Stimulated activated CD8-positive, alpha-beta memory T cell treated with anti-CD3 and anti-CD28 coated beads, Interleukin-2, amount 100 ng/mL, for 48 hours (primary cell): ENCODE data around the gene LRP1.

ENCODE experiments used
- DNase-seq, 2 donors: peaks; one replicate each; pipeline ENCODE4 v3.0.0-alpha.2; 2020; ENCODE audit warnings: low read depth in 2 of 2

The LRP1 gene

DNA sequence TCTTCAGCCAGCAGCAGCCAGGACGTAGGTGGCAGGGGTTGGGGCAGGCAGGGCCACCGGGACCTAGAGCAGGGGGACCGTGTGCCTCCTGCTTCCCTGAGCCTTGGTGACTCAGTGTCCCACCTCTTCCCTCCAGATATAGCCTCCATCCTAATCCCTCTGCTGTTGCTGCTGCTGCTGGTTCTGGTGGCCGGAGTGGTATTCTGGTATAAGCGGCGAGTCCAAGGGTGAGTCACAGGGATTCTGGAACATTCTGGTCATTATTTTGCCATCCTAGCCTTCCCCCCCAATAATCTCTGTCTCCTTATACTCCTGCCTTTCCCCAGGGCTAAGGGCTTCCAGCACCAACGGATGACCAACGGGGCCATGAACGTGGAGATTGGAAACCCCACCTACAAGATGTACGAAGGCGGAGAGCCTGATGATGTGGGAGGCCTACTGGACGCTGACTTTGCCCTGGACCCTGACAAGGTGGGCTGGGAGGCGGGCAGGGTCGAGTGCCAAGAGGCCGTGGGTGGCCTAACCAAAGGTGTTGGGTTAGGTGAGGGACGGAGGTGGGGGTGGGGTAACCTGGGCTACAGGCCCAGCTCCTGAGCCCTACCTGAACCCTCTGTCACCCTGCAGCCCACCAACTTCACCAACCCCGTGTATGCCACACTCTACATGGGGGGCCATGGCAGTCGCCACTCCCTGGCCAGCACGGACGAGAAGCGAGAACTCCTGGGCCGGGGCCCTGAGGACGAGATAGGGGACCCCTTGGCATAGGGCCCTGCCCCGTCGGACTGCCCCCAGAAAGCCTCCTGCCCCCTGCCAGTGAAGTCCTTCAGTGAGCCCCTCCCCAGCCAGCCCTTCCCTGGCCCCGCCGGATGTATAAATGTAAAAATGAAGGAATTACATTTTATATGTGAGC is 83.8 kb downstream of the LRP1 start:
- no peak for DNase-seq

- DNase-seq = no peak
Observed at GRCh38 chr12:57212701-57213057, 84.4 kb downstream of the LRP1 start.

- DNase-seq = peak; percentile 65 to 78
Observed at GRCh38 chr12:57213058-57213715, 84.9 kb downstream of the LRP1 start.

DNA sequence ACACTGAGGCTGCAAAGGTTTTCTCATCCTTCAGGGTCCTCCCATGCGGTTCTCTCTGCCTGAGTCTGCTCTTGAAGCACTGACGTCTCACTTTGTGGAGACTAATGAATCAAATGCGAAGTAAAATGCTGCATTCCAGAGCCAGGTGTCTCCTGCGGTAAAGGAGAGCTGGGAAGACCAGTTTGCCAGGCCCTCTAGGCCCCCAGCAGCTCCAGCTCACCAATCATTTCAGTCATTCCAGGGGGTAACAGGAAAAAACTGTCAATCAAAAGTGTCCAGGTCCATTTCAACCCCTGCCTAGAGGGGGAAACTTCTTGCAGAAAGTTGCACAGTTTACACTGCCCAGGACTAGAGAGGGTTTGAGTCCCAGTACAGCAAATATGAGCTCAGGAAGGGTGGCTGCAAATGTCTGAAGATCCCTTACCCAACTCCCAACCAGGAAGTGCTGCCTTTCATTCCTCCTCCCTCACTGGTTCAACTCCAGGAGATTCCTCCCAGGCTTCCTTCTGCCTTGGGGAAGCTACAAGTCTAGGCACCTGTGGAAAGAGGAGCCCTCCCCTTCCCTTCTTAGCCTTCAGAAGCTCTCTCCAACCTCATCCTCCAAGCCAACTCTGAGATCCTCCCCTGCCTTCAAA is 85.6 kb downstream of the LRP1 start:
- no peak for DNase-seq

GRCh38 chr12:57214398-57214781 is 86.1 kb downstream of the LRP1 start:
- DNase-seq = peak in 1 of 2 donors; percentile 60

DNA sequence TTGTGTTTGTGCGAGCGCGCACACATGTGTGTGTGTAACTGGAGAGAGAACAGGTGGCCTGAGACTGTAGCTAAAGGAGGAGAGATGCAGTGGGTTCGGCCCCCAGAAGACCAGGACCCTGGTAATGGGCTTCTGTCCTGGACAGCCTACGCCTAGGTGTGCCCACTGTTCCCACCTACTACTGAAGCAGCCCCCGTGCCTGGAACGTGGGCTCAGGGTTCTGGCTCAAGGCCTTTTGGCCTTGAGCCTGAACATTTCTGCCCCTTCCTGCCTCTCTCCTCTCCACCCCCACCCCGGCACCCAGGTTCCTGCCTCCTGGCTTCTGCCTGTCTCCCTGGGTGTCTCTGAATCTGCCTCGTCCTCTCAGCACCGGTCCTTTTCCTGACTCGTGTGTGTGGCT is 86.8 kb downstream of the LRP1 start:
- no peak for DNase-seq

DNA sequence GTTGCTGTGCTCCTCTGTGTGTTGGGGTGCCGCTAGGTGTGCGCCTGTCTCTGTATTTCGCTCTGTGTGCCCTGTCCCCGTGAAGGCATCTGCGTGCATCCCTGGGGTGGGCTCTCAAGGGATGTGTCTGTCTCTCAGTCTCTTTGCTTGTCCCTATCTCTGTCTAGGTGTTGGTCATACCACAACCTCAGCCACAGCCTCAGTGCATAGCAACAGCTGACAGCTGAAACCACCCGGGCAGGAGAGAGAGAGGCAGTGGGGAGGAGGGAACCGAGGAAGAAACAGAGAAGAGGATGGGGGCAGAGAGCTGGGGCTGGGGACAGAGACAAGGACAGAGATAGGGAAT is 87.4 kb downstream of the LRP1 start:
- no peak for DNase-seq

DNA sequence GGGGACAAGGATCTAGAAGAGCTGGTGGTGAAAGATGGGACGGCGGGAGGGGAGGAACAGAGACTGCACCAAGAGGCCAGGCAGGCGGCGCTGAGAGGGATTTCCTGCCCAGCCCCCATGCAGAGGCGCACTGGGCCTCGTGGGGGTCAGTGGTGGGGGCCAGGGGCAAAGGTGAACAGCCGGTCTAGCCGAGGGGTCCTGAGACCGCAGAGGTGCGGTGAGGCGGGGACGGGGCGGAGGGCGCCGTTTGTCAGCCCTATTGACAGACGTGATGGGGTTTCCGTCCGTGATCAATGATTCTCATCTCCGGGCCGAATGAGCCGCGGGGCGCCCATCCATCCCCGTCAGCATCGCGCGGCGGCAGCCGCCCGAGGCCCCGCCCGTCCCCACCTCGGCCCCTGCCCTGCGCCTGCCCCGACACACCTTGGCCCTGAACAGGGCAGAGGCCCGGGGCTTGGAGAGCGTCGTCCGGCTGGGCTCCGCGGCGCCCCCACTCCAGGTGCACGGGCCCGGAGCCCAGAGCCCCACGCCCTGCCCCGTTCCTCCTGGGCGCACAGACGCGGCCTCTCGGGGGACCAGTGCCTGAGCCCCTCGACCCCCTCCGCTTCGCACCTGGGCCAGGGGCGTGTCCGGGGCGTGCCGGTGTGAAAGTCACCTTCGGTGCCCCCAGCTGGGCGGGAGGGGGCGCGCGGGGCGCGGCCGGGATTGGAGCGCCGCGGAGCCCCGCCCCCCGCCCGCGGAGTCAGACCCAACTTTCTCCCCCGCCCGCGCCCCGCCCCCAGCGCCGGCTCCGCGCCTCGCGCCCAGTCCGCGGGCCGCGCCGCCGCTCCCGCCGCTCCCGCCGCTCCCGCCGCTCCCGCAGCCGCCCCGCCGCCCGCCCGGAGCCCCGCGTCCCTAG is 88.0 kb downstream of the LRP1 start, which contains the start of gene NXPH4:
Gene NXPH4, plus strand, starts transcription at position 781 of the 898 bp plus-strand sequence. CDS start 176 bp downstream, outside the sequence.
- DNase-seq = no peak

- DNase-seq = no peak
Observed at GRCh38 chr12:57216921-57217879, 88.9 kb downstream of the LRP1 start.

DNA sequence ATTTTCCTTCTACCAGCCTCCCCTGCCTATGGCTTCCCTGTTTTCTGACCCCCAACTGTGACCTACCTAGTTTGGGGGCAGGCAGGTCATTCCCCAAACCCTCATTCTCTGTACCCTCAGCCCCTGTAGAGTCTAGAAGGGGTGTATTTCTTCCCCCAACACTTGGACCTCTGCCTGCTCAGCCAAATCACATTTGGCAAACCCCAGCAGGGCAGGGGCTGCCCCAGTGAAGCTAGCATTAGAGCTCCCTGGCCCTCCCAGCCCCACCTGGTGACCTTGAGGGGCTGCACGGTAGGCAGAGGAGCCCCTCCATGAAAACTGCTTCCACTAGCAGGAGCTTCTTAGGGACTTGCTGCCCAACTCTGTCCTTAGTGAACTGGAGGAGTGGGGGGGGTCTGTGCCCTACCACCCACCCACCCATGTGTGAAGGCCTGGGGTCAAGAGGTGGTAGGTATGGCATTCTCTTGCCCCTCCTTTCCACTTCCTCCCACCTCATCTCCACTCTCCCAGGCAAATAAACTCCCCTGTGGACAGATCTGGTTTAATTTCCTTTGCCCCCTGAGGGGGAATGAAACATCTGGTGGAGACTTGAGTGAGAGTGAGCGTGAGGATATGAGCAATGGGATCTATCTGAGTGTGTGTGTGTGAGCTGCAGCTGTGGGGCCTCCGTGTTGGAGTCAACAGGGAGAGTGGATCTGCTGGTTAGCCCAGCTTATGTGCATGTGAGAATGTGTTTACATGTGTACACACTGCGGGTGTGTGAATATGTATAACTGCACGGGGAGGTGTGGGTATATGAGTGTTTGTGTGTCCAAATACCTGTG is 90.0 kb downstream of the LRP1 start:
- DNase-seq = no peak

- no peak for DNase-seq
Observed at GRCh38 chr12:57219205-57219992, 91.1 kb downstream of the LRP1 start.

- no peak for DNase-seq
Observed at GRCh38 chr12:57219993-57220754, 91.9 kb downstream of the LRP1 start.

DNA sequence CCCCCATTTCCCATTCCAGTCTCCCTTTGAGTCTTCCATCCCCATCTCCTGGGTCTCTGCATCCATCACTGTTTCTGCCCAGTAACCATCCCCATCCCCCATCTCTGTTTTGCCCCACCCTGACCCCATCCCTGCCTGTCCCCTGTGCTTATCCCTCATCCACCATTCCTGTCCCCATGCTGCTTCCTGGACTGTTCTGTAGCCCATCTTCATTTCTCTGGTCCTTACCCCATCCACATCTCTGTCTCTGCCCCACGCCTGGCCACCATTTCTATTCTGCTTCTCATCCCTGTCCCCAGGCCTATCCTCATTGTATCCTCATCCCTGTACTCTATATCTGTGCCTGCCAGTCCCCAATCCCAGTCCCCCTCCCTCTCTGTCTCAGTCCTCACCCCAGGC is 92.5 kb downstream of the LRP1 start:
- DNase-seq = no peak

- DNase-seq = no peak
Observed at GRCh38 chr12:57221169-57221917, 93.1 kb downstream of the LRP1 start.

DNA sequence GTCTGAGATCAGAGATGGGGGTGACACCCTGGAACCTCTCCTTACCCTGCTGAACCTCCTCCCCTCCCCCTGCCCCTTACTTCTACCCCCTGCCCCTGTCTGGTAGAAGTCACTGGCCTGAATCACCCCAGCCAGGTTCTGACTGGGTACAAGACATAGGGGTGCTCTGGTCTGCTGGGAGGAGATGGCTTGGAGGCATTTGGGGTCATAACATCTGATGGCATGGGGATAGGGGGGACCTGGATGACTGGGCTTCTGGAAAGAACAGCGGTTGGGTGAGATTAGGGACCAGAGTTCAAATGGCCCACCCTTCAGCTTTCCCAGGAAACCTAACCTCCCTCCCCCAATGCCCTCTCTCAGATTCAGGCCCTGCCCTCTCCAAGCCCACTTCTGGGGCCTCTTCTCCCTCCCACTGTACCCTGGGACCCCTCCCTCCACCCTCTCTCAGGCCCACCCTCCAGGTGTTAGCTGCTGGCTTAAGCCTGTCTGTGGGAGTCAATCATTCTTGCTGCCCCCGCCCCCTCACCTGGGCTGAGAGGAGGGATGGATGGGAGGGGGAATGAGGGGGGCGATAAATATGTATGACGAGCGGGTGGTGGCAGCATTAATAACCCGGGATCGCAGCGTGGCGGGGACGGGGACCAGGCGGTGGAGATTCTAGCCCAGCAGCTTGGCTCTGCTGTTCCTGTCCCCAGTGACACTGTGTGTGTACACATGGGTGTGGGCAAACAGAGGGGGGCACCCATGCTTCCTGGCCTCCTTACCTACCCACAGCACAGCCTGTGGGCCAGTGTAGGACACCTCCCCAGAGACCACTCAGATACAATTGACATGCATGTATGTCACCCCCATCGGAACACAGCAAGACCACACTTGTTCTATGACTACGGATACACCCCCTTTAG is 94.3 kb downstream of the LRP1 start:
- no peak for DNase-seq
